Right lobe of liver (tissue), 4 donors: ENCODE results near the gene BIN2.

ENCODE experiments used
- POLR2A ChIP-seq: fragments of 450-650 bp; IDR thresholded peaks from one replicate; pipeline ENCODE4 v1.6.1; 2017; ENCODE audit warnings: antibody characterized with exemption, mild to moderate bottlenecking
- TF ChIP-seq, protein P1 (sequence below), 4 donors: fragments of 200-600 bp in 3 of 4; fragments of 450-650 bp in 1 of 4; IDR thresholded peaks; one replicate each; pipeline versions ENCODE4 v1.5.1 to v1.8.0; 2016 to 2022; ENCODE audit warnings: antibody characterized with exemption in 4 of 4, mild to moderate bottlenecking in 2 of 4
- donor health status: DM: no; HTN: no; CAD: no.
- donor health status: DM: no; HTN: no; CAD: no.
- donor health status: DM: no; HTN: yes; CAD: no.

DNA sequence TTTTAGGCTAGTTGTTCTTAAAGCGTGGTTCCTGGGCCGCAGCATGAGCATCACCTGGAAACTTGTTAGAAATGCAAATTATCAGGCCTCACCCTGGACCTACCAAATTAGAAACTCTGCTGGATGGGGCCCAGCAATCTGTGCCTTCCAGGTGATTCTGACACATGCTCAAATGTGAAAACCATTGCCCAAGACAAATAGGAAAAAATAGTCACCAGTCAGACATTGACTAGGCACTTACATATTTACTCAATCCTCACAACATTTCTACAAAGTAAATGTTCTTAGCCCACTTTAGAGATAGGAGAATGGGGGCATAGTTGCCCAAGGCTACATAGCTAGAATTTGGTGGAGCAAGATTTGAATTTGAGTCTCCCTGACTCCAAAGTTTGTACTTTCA is 19.2 kb upstream of the BIN2 start:
- TF ChIP-seq, protein P1, sequence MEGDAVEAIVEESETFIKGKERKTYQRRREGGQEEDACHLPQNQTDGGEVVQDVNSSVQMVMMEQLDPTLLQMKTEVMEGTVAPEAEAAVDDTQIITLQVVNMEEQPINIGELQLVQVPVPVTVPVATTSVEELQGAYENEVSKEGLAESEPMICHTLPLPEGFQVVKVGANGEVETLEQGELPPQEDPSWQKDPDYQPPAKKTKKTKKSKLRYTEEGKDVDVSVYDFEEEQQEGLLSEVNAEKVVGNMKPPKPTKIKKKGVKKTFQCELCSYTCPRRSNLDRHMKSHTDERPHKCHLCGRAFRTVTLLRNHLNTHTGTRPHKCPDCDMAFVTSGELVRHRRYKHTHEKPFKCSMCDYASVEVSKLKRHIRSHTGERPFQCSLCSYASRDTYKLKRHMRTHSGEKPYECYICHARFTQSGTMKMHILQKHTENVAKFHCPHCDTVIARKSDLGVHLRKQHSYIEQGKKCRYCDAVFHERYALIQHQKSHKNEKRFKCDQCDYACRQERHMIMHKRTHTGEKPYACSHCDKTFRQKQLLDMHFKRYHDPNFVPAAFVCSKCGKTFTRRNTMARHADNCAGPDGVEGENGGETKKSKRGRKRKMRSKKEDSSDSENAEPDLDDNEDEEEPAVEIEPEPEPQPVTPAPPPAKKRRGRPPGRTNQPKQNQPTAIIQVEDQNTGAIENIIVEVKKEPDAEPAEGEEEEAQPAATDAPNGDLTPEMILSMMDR (IDR thresholded peaks at IDR 0.05): no peak
- TF ChIP-seq POLR2A: no peak
